ENCODE data around the gene ZNHIT3. TPM values are rescaled to one million over a fixed set of nuclear protein-coding genes. Genes with fewer than 3 reads are reported as not detected.

Gene ZNHIT3
- total and polyA plus RNA-seq, 2 of the 13 experiments (the other 11 are each of a cell fraction or from before 2014, with no cell fraction given) = 66.6 to 77.4 TPM

GRCh38 chr17:36507266-36507665 lies 20.8 kb downstream of the ZNHIT3 start:
- TF ChIP-seq EP300 (IDR thresholded peaks at IDR 0.05; ENCODE audit: low read depth in 2 of 2, low read length in 2 of 2) (no peak), EP300 (CRISPR knock-in tag; IDR thresholded peaks at IDR 0.05; ENCODE audit: borderline replicate concordance) (no peak), ZNF552 (CRISPR knock-in tag; IDR thresholded peaks at IDR 0.05; ENCODE audit: borderline replicate concordance) (no peak), NPAS2 (CRISPR knock-in tag; IDR thresholded peaks at IDR 0.05; ENCODE audit: borderline replicate concordance) (no peak), E2F5 (CRISPR knock-in tag; conservative IDR thresholded peaks at IDR 0.05) (no peak), SP2 (CRISPR knock-in tag; IDR thresholded peaks at IDR 0.05) (no peak), HBP1 (CRISPR knock-in tag; IDR thresholded peaks at IDR 0.05; ENCODE audit: low read depth) (no peak), TBX2 (CRISPR knock-in tag; IDR thresholded peaks at IDR 0.05; ENCODE audit: borderline replicate concordance) (no peak), CEBPG (CRISPR knock-in tag; IDR thresholded peaks at IDR 0.05) (no peak), ZNF44 (CRISPR knock-in tag; IDR thresholded peaks at IDR 0.05) (no peak), ZNF678 (CRISPR knock-in tag; IDR thresholded peaks at IDR 0.05) (no peak), ARNTL (CRISPR knock-in tag; IDR thresholded peaks at IDR 0.05) (no peak), PRDM15 (CRISPR knock-in tag; IDR thresholded peaks at IDR 0.05) (no peak), NFE2L2 (IDR thresholded peaks at IDR 0.05; ENCODE audit: low read length) (no peak), ARID3A (IDR thresholded peaks at IDR 0.05; ENCODE audit: low read depth, low read length) (no peak), FUBP1 (CRISPR knock-in tag; IDR thresholded peaks at IDR 0.05; ENCODE audit: borderline replicate concordance) (no peak), ZNF34 (CRISPR knock-in tag; IDR thresholded peaks at IDR 0.05; ENCODE audit: borderline replicate concordance) (no peak)
- ChIA-PET POLR2A (no interaction called here), CTCF (ENCODE audit: low intra/inter-chr PET ratio, low total read pairs) (no interaction called here)
- BruUV-seq (replicated peaks) = no TSS peak
- intact Hi-C loops (cut with micrococcal nuclease; ENCODE audit: unreplicated experiment) (no loop called here), in situ Hi-C loops (cut with HindIII; ENCODE audit: extremely low pct_ligation_motif_present, low pct_unique_long_range_greater_than_20kb) (no loop called here)
- Histone ChIP-seq H3K4me1 (ENCODE audit: insufficient read depth, low read length) (peaks cover 18% of the 10 kb centered on the region), H4K20me1 (ENCODE audit: insufficient read depth, low read length) (no peaks in the 10 kb centered on the region), H3K4me3 (replicated peaks in 1 of 3; ENCODE audit: insufficient read depth in 1 of 3, low read depth in 2 of 3, low read length in 3 of 3) (no peak overlapping the region), H3K4me2 (ENCODE audit: low read depth, low read length) (no peak overlapping the region), H3K9ac (ENCODE audit: insufficient read depth, low read depth, low read length) (no peak overlapping the region), H3K27ac (ENCODE audit: extremely low read length, insufficient read depth, low read length) (no peak overlapping the region), H2AFZ (ENCODE audit: low read length) (no peak overlapping the region), H3K9me3 (ENCODE audit: low read length) (no peaks in the 10 kb centered on the region), H3K79me2 (ENCODE audit: insufficient read depth, low read length) (no peaks in the 10 kb centered on the region), H3K36me3 (replicated peaks in 1 of 2; ENCODE audit: control insufficient read depth in 1 of 2, insufficient read depth in 2 of 2, low read length in 2 of 2) (peaks cover 26 to 44% of the 10 kb centered on the region in 2 experiments), H3K27me3 (ENCODE audit: control insufficient read depth in 1 of 2, insufficient read depth in 2 of 2, low read length in 2 of 2) (no peaks in the 10 kb centered on the region)
- FAIRE-seq = no peak
- no peak for ATAC-seq
- no peak for DNase-seq (ENCODE audit: low spot score)
- WGBS (ENCODE audit: low lambda C conversion rate) = 98% methylated on average over 6 of the region's 6 CpGs
